Omental fat pad (tissue), 4 donors: ENCODE data around the gene SOX6. TPM values are rescaled to one million over a fixed set of nuclear protein-coding genes. Genes with fewer than 3 reads are reported as not detected.
A peak's percentile ranks its signal among the peaks of the same experiment; 100 is the strongest.

Experiments
- ATAC-seq: fragments of 150-250 bp; one replicate; pipeline ENCODE4 v1.9.1; 2016; ENCODE audit warnings: mild to moderate bottlenecking, moderate library complexity; ENCODE audit not compliant: low FRiP score
- DNase-seq: peaks from one replicate; pipeline ENCODE4 v3.0.0-alpha.2; 2019; ENCODE audit warnings: low spot score
- total RNA-seq, 4 donors: library from RNA; depleted of rRNA; stranded (reverse); fragments of >200 nt; gene quantifications; one replicate each; pipeline ENCODE4 v1.1.0, GENCODE V29; 2016
- TF ChIP-seq, protein P1 (sequence below), 3 donors: fragments of 450-650 bp; IDR thresholded peaks; one replicate each; pipeline ENCODE4 v1.5.1; 2016 to 2017; ENCODE audit warnings: antibody characterized with exemption in 3 of 3, mild to moderate bottlenecking in 3 of 3, moderate library complexity in 2 of 3

The SOX6 gene
- total RNA-seq, 4 donors from 2014 or later: 2.0 to 41.0 (median 8.9) TPM

- TF ChIP-seq, protein P1, sequence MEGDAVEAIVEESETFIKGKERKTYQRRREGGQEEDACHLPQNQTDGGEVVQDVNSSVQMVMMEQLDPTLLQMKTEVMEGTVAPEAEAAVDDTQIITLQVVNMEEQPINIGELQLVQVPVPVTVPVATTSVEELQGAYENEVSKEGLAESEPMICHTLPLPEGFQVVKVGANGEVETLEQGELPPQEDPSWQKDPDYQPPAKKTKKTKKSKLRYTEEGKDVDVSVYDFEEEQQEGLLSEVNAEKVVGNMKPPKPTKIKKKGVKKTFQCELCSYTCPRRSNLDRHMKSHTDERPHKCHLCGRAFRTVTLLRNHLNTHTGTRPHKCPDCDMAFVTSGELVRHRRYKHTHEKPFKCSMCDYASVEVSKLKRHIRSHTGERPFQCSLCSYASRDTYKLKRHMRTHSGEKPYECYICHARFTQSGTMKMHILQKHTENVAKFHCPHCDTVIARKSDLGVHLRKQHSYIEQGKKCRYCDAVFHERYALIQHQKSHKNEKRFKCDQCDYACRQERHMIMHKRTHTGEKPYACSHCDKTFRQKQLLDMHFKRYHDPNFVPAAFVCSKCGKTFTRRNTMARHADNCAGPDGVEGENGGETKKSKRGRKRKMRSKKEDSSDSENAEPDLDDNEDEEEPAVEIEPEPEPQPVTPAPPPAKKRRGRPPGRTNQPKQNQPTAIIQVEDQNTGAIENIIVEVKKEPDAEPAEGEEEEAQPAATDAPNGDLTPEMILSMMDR (IDR thresholded peaks at IDR 0.05): no peak
- ATAC-seq: peak; percentile 42
Observed at GRCh38 chr11:16239141-16240105, 116.9 kb downstream of the SOX6 start.

DNA sequence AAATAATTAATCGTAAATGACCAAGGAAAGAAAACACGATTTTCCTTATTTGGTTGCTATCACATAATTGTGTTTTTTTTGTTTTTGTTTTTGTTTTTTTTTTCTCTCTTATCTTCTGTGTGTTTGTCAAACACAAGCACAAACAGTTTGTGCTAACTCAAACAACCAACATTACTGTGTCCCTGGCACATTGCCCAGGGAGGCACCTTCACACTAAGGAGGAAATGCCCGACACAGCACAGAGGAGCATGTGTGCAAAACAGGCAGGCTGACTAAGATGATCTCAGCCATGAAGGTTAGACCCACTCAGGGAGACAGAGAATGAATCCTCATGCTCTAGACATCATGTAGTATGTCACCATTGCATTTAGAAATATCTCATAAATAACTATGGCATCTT, 130.1 kb downstream of the SOX6 start:
- DNase-seq (no peak), ATAC-seq (no peak)
- TF ChIP-seq, protein P1 (IDR thresholded peaks at IDR 0.05): no peak

More at GRCh38 chr11:16239141-16240105, 116.9 kb downstream of the SOX6 start:
- no peak for DNase-seq

- DNase-seq (no peak), ATAC-seq (no peak)
- TF ChIP-seq, protein P1 (IDR thresholded peaks at IDR 0.05): no peak
Observed at GRCh38 chr11:16225623-16226022, 130.7 kb downstream of the SOX6 start.

DNA sequence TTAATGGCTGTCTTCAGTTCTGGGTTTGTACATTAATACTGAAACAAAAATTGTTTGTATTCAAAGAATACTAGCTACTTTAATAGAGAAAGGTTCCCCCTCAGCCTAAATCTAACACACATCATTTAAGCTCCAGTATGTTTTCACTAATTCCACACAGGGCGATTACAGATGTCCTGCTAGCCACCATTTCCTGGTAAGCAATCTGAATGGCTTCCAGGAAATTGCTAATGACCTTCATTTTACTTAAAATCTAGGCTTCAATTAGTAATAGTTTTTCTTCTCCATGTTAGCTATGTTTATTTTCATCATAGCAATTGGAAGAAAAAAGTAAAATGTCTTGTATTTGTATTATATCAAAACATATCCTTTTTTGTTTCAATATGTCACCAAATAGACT, 132.8 kb downstream of the SOX6 start:
- no peak for ATAC-seq
- DNase-seq: no peak
- TF ChIP-seq, protein P1 (IDR thresholded peaks at IDR 0.05): no peak

DNA sequence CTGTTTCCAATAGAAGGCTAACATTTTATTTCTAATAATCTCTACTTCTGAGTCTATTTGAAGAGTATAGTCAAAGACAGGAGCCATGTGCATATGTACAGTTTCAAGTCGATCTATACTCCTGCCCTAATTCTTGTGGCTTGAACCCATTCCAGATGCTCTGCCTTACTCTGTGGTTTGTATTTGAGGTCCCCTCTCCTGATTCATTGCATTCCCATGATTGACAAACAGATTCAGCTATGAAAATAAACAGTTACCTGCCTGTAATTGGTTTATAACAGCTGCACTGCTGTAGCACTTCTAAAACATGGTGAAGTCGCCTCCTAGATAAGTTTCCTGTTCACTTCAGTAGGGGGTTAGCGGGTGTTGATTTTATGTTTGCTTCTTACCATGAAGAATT, 138.7 kb downstream of the SOX6 start:
- TF ChIP-seq, protein P1 (IDR thresholded peaks at IDR 0.05): no peak
- ATAC-seq: no peak
- DNase-seq: no peak

DNA sequence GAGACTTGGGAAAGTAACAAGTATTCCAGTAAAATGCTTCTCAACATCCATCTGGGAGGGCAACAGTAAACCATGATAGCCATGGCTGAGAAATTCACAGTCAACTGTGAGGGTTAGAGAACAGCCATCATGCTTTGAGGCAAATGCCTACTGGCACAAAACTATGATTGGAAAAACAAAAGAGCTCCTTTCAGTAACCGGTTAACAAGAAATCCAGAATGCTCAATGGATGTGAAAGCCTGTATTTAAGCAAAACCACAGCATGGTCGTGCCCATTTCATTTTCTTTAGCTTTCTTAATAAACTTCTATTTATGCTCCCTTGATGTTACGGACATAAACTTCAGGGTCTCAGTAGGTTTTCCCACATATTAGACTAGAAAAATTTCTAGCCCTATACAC, 139.5 kb downstream of the SOX6 start:
- ATAC-seq (no peak), DNase-seq (no peak)
- TF ChIP-seq, protein P1 (IDR thresholded peaks at IDR 0.05): no peak

- TF ChIP-seq, protein P1 (IDR thresholded peaks at IDR 0.05): no peak
- no peak for ATAC-seq
- no peak for DNase-seq
Observed at GRCh38 chr11:16215352-16215751, 141.0 kb downstream of the SOX6 start.
